Uterus (tissue), 4 donors: ENCODE data around the gene TMEM270. TPM values are rescaled to one million over a fixed set of nuclear protein-coding genes. Genes with fewer than 3 reads are reported as not detected.
A peak's percentile ranks its signal among the peaks of the same experiment; 100 is the strongest.

ENCODE experiments used
- DNase-seq, 2 donors: peaks; one replicate each; pipeline ENCODE4 v3.0.0-alpha.2; 2019 to 2020
- H3K27ac ChIP-seq, 2 donors: fragments of 200-600 bp; sonication (generic); 1 replicate in 1 of 2; 2 replicates in 1 of 2; pipeline ENCODE4 v1.5.1; 2016 to 2018
- H3K27me3 ChIP-seq, 2 donors: fragments of 200-600 bp; sonication (generic); one replicate each; pipeline ENCODE4 v1.5.1; 2018 to 2019; ENCODE audit warnings: control low read depth in 1 of 2
- H3K36me3 ChIP-seq, 2 donors: fragments of 200-600 bp; sonication (generic); one replicate each; pipeline ENCODE4 v1.5.1; 2019; ENCODE audit warnings: control low read depth in 1 of 2
- H3K4me1 ChIP-seq, 2 donors: fragments of 200-600 bp; sonication (generic); one replicate each; pipeline ENCODE4 v1.5.1; 2018 to 2019; ENCODE audit warnings: control low read depth in 1 of 2
- H3K4me3 ChIP-seq, 2 donors: fragments of 200-600 bp; sonication (generic); 1 replicate in 1 of 2; 2 replicates in 1 of 2; pipeline ENCODE4 v1.5.1; 2018 to 2019; ENCODE audit warnings: mild to moderate bottlenecking in 1 of 2
- H3K9me3 ChIP-seq, 2 donors: fragments of 200-600 bp; sonication (generic); one replicate each; pipeline ENCODE4 v1.5.1; 2019; ENCODE audit warnings: control low read depth in 1 of 2
- CTCF ChIP-seq, 4 experiments: fragments of 200-600 bp in 2 of 4; fragments of 450-650 bp in 2 of 4; sonication (generic) in 2 of 4; IDR thresholded peaks; one replicate each; pipeline ENCODE4 v1.5.1; 2016 to 2019; ENCODE audit warnings: antibody characterized with exemption in 4 of 4, mild to moderate bottlenecking in 2 of 4, moderate library complexity in 1 of 4
- POLR2A ChIP-seq, 2 donors: fragments of 450-650 bp; IDR thresholded peaks; one replicate each; pipeline ENCODE4 v1.6.1; 2016; ENCODE audit warnings: antibody characterized with exemption in 2 of 2, mild to moderate bottlenecking in 1 of 2, moderate library complexity in 1 of 2
- intact Hi-C: fragments of 100-400 bp; cut with DNase I; formaldehyde crosslinking; loops from one replicate; pipeline ENCODE4 v1.15.1; 2023; ENCODE audit warnings: low total_unique reads
- total RNA-seq, 4 donors: library from RNA; depleted of rRNA in 3 of 4; stranded (reverse); fragments of >200 nt in 3 of 4; gene quantifications; one replicate each; pipeline versions ENCODE4 v1.1.0 to v1.2.4, GENCODE V29; 2014 to 2023
- donor health status: DM: yes; HTN: yes; CAD: no.

Gene TMEM270
- total RNA-seq, 4 donors from 2014 or later, result 1.1 TPM; not detected in 3

GRCh38 chr7:73861305-73861704 is 346 bp downstream of the TMEM270 start:
- Histone ChIP-seq H3K27ac (no peak overlapping the region), H3K36me3 (no peaks in the 10 kb centered on the region), H3K4me3 (no peak overlapping the region), H3K9me3 (no peaks in the 10 kb centered on the region), H3K27me3 (no peaks in the 10 kb centered on the region), H3K4me1 (no peaks in the 10 kb centered on the region)
- TF ChIP-seq POLR2A (IDR thresholded peaks at IDR 0.05) (no peak), CTCF (IDR thresholded peaks at IDR 0.05) (no peak)
- intact Hi-C loops, result no loop called here
- no peak for DNase-seq

GRCh38 chr7:73864981-73865711 is 4.2 kb downstream of the TMEM270 start:
- Histone ChIP-seq H3K36me3 (no peaks in the 10 kb centered on the region), H3K4me1 (no peaks in the 10 kb centered on the region), H3K9me3 (no peaks in the 10 kb centered on the region), H3K4me3 (no peak overlapping the region), H3K27me3 (no peaks in the 10 kb centered on the region), H3K27ac (no peak overlapping the region)
- DNase-seq, result no peak
- no peak for TF ChIP-seq CTCF (IDR thresholded peaks at IDR 0.05)
- no peak for TF ChIP-seq POLR2A (IDR thresholded peaks at IDR 0.05)
- intact Hi-C loops, result loop anchor here (5.0 kb wide), 1 partner anchor 157 kb away; no protein-coding TSS in a partner anchor

GRCh38 chr7:73865738-73866445 is 4.9 kb downstream of the TMEM270 start:
- Histone ChIP-seq H3K4me1 (no peaks in the 10 kb centered on the region), H3K9me3 (no peaks in the 10 kb centered on the region), H3K27me3 (no peaks in the 10 kb centered on the region), H3K27ac (no peak overlapping the region), H3K36me3 (no peaks in the 10 kb centered on the region), H3K4me3 (no peak overlapping the region)
- DNase-seq, result peak in 1 of 2 donors; percentile 55
- intact Hi-C loops, result loop anchor here (5.0 kb wide), 1 partner anchor 156 kb away; no protein-coding TSS in a partner anchor
- TF ChIP-seq POLR2A (IDR thresholded peaks at IDR 0.05), result no peak
- TF ChIP-seq CTCF (IDR thresholded peaks at IDR 0.05), result peak; percentile 53 to 76 (median 69)

GRCh38 chr7:73866446-73866767 is 5.4 kb downstream of the TMEM270 start:
- Histone ChIP-seq H3K9me3 (no peaks in the 10 kb centered on the region), H3K36me3 (no peaks in the 10 kb centered on the region), H3K27me3 (no peaks in the 10 kb centered on the region), H3K4me3 (no peak overlapping the region), H3K27ac (no peak overlapping the region), H3K4me1 (no peaks in the 10 kb centered on the region)
- DNase-seq, result no peak
- TF ChIP-seq CTCF (IDR thresholded peaks at IDR 0.05), result no peak
- no peak for TF ChIP-seq POLR2A (IDR thresholded peaks at IDR 0.05)
- intact Hi-C loops, result loop anchor here (5.0 kb wide), 1 partner anchor 156 kb away; no protein-coding TSS in a partner anchor
